Fibroblast of villous mesenchyme (primary cell): Measurements from ENCODE around the gene STK36. TPM values are rescaled to one million over a fixed set of nuclear protein-coding genes. Genes with fewer than 3 reads are reported as not detected.
"Not testable (repeated sequence)": the region's sequence is repeated elsewhere in the genome, so short reads cannot be mapped to it uniquely, and the experiment has no call there.

ENCODE experiments used
- DNase-seq: peaks from one replicate; pipeline ENCODE4 v3.0.0-alpha.2; 2010; ENCODE audit warnings: low read depth
- H3K4me3 ChIP-seq: 2 replicates; pipeline ENCODE4 v1.5.1; 2011; ENCODE audit warnings: low read depth, mild to moderate bottlenecking, low read length
- CTCF ChIP-seq: IDR thresholded peaks from 2 replicates; pipeline ENCODE4 v1.5.1; 2012; ENCODE audit warnings: low read depth, mild to moderate bottlenecking, low read length; ENCODE audit not compliant: insufficient read depth
- total RNA-seq: library from RNA; depleted of rRNA; stranded (reverse); fragments of >200 nt; gene quantifications from 2 replicates; pipeline ENCODE4 v1.2.3, GENCODE V29; 2012

STK36 gene
- total RNA-seq, 1 donor, result 23.7 TPM

- peak; percentile 93 for TF ChIP-seq CTCF
- peak; percentile 76 for DNase-seq
- not testable (repeated sequence) for H3K4me3 ChIP-seq
Measured at GRCh38 chr2:218687400-218688060, 15.6 kb downstream of the STK36 start.

- no peak for DNase-seq
- no peak for TF ChIP-seq CTCF
Measured at GRCh38 chr2:218691234-218691633, 19.3 kb downstream of the STK36 start.

GRCh38 chr2:218694405-218695145, 22.7 kb downstream of the STK36 start:
- DNase-seq, result no peak
- no peak overlapping the region for H3K4me3 ChIP-seq
- TF ChIP-seq CTCF, result no peak

More at GRCh38 chr2:218691234-218691633, 19.3 kb downstream of the STK36 start:
- H3K4me3 ChIP-seq, result no peak overlapping the region

GRCh38 chr2:218698885-218699284, 27.0 kb downstream of the STK36 start:
- H3K4me3 ChIP-seq, result no peak overlapping the region
- DNase-seq, result no peak
- TF ChIP-seq CTCF, result no peak

- no peak overlapping the region for H3K4me3 ChIP-seq
- no peak for TF ChIP-seq CTCF
- no peak for DNase-seq
Measured at GRCh38 chr2:218701806-218702205, 29.9 kb downstream of the STK36 start.

- DNase-seq, result no peak
- no peak overlapping the region for H3K4me3 ChIP-seq
- no peak for TF ChIP-seq CTCF
Measured at GRCh38 chr2:218703341-218703740, 31.5 kb downstream of the STK36 start.

- no peak for TF ChIP-seq CTCF
- DNase-seq, result no peak
- no peak overlapping the region for H3K4me3 ChIP-seq
Measured at GRCh38 chr2:218708086-218708485, 36.2 kb downstream of the STK36 start.
